ENCODE measurements around the gene C9orf85. TPM values are rescaled to one million over a fixed set of nuclear protein-coding genes. Genes with fewer than 3 reads are reported as not detected.

C9orf85 gene
- total and polyA plus RNA-seq, 2 of the 4 experiments (the other 2 are of a cell fraction): 4.3 to 8.4 TPM

GRCh38 chr9:71987471-71988371 lies 76.3 kb downstream of the C9orf85 start (continued):
- no peak for TF ChIP-seq BHLHE40 (IDR thresholded peaks at IDR 0.05; ENCODE audit: low read depth, low read length)

- Histone ChIP-seq H3K9me3 (ENCODE audit: control insufficient read depth, insufficient read depth, low read length) (no peaks in the 10 kb centered on the region), H3K4me1 (ENCODE audit: control insufficient read depth, insufficient read depth, low read length) (no peaks in the 10 kb centered on the region), H3K9ac (ENCODE audit: low read depth, low read length) (no peak overlapping the region), H3K14ac (replicated peaks; ENCODE audit: low read depth, low read length) (no peak overlapping the region), H3K4me3 (ENCODE audit: insufficient read depth, low read depth, low read length) (no peak overlapping the region), H2BK15ac (ENCODE audit: low read depth, low read length) (no peak overlapping the region), H2BK5ac (ENCODE audit: low read depth, low read length, poor library complexity, severe bottlenecking) (no peak overlapping the region), H2AFZ (replicated peaks; ENCODE audit: low read length, poor library complexity) (no peak overlapping the region), H2AK9ac (replicated peaks; ENCODE audit: low read depth, low read length, poor library complexity) (no peak overlapping the region), H4K20me1 (ENCODE audit: insufficient read depth, low read length) (no peaks in the 10 kb centered on the region), H3K79me1 (ENCODE audit: low read depth in 1 of 2, low read length in 2 of 2) (no peaks in the 10 kb centered on the region), H3K27me3 (ENCODE audit: control insufficient read depth, insufficient read depth, low read length) (no peaks in the 10 kb centered on the region), H3K56ac (ENCODE audit: extremely low read depth, insufficient read depth, low read length) (no peak overlapping the region), H4K91ac (ENCODE audit: insufficient read depth, low read depth, low read length) (no peak overlapping the region), H4K8ac (ENCODE audit: low read depth in 2 of 2, low read length in 2 of 2) (no peak overlapping the region), H2BK120ac (ENCODE audit: low read depth, low read length) (no peak overlapping the region), H2BK20ac (ENCODE audit: low read depth, low read length) (no peak overlapping the region), H3K23ac (ENCODE audit: low read depth, low read length) (no peak overlapping the region), H3K36me3 (ENCODE audit: control insufficient read depth, insufficient read depth, low read length) (no peaks in the 10 kb centered on the region), H3K27ac (ENCODE audit: insufficient read depth, low read length) (no peak overlapping the region), H3K9me1 (ENCODE audit: insufficient read depth, low read length) (no peaks in the 10 kb centered on the region), H3K18ac (ENCODE audit: low read depth, low read length) (no peak overlapping the region), H3K4me2 (ENCODE audit: low read depth, low read length) (no peak overlapping the region), H3K4ac (ENCODE audit: low read depth, low read length) (no peak overlapping the region), H4K5ac (ENCODE audit: low read depth, low read length) (no peak overlapping the region), H2AK5ac (ENCODE audit: low read depth, low read length) (no peak overlapping the region)
- TF ChIP-seq RCOR1 (IDR thresholded peaks at IDR 0.05; ENCODE audit: insufficient replicate concordance, low read length): no peak
- no peak for TF ChIP-seq SMC3 (IDR thresholded peaks at IDR 0.05; ENCODE audit: low read depth, low read length)
- TF ChIP-seq CEBPB (IDR thresholded peaks at IDR 0.05; ENCODE audit: low read depth, low read length): no peak
- TF ChIP-seq BHLHE40 (IDR thresholded peaks at IDR 0.05; ENCODE audit: low read depth, low read length): no peak
- TF ChIP-seq RAD21 (IDR thresholded peaks at IDR 0.05; ENCODE audit: low read length): no peak
- TF ChIP-seq FOS (IDR thresholded peaks at IDR 0.05; ENCODE audit: low read depth, low read length): no peak
- no peak for TF ChIP-seq USF2 (IDR thresholded peaks at IDR 0.05; ENCODE audit: low read depth, low read length)
- no peak for TF ChIP-seq RFX5 (IDR thresholded peaks at IDR 0.05; ENCODE audit: low read depth, low read length)
- TF ChIP-seq ELK1 (IDR thresholded peaks at IDR 0.05; ENCODE audit: borderline replicate concordance, low read depth, low read length): no peak
- TF ChIP-seq CHD1 (IDR thresholded peaks at IDR 0.05; ENCODE audit: low read depth, low read length): no peak
- TF ChIP-seq MAZ (IDR thresholded peaks at IDR 0.05; ENCODE audit: borderline replicate concordance, low read depth, low read length): no peak
- no peak for TF ChIP-seq MXI1 (IDR thresholded peaks at IDR 0.05; ENCODE audit: borderline replicate concordance, low read depth, low read length)
- TF ChIP-seq POLR2A (IDR thresholded peaks at IDR 0.05; ENCODE audit: low read depth, low read length): no peak
- BruUV-seq (replicated peaks): no TSS peak
- ATAC-seq (ENCODE audit: low read depth) (no peak), DNase-seq (no peak)
- no CpG with 5 or more reads among the region's 1 CpG for WGBS, 2 experiments (ENCODE audit: extremely low coverage in 2 of 2, insufficient read length in 1 of 2)
- intact Hi-C loops (cut with micrococcal nuclease): no loop called here
- dilution Hi-C loops (cut with HindIII; ENCODE audit: low sequenced_read_pairs, unreplicated experiment): no loop called here
- CTCF ChIA-PET: no interaction called here
- in situ Hi-C loops (cut with MboI; ENCODE audit: low sequenced_read_pairs): no loop called here
- POLR2A ChIA-PET (ENCODE audit: unreplicated experiment): no interaction called here
Observed at GRCh38 chr9:71990466-71990865, 79.0 kb downstream of the C9orf85 start.
